Stimulated activated CD8-positive, alpha-beta memory T cell treated with anti-CD3 and anti-CD28 coated beads, Interleukin-4, amount 100 ng/mL, for 24 hours (primary cell): ENCODE measurements around the gene MRPS35.
A peak's percentile ranks its signal among the peaks of the same experiment; 100 is the strongest.

Source experiments
- DNase-seq: peaks from one replicate; pipeline ENCODE4 v3.0.0-alpha.2; 2020; ENCODE audit warnings: low read depth

Gene MRPS35

DNA sequence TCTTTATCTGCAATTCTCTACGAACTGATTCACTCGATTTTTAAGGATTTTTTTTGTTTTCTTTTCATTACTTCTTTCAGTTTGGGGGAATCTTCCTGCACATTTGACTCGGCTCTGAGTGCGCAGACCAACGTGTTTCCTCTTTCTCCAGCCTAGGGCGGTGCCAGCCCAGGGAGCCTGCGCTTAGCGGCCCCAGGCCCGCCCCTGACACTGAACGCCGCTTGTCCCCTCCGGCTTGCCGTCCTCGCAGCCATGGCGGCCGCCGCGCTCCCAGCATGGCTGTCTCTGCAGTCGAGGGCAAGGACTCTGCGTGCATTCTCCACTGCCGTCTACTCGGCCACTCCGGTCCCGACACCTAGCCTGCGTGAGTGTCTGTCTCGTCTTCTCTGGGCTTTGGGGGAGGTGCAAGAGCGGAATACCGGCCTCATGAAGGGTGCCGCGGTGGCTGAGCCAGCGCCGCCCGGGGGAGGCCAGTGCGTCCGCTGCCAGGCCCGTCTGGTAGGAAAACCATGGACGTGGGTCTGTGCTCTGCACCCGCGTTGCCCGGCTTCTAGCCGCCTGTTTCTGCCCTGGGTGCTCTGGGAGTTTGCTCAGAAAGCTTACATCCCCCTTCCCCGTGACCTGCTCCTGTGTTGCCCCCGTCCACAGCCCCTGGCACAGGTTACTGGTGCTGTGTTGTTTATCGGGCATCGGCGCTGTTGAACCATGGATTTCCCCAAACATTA lies at the start of gene MRPS35:
Gene MRPS35 (plus strand): TSS at position 241 of the 725 bp plus-strand sequence. CDS start 12 bp downstream, at position 253.
- DNase-seq = peak; percentile 85

DNA sequence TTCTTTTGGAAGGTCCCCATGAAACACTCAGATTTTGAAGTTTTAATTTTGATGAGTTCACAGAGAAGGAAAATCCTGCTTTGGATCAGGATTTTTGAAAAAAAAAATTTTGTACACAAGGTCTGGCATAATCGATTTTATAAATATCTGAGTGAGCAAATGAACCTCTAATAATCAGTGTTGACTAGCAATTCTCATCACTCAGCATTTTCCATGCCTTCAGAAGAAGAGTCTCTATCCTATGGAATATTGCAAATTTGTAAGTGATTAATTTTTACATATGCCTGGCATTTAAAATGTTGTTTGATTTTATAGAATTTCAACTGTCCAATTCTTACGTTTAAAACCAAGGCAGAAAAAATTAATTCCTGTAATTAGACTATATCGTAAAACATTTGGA lies 44.9 kb upstream of the MRPS35 start:
- DNase-seq = no peak

DNA sequence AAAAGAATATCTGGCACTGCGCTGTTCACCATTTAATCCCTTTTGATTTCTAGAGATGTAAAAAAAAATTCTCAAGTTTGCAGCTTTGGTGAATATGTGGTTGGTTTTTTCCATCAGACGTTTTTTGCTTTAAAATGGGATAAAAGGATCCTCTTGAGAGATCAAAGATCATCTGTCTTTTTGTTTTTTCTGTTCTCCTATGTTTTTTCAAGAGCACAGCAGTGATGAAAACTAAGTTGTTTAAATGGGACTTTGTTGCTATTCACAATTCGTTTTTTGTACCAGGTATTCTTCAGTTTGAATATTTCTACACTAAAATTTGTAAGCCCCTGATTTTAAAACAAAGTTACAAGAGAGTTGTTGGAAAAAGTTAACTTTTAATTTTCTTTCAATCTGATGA lies 44.1 kb upstream of the MRPS35 start:
- DNase-seq = no peak

DNA sequence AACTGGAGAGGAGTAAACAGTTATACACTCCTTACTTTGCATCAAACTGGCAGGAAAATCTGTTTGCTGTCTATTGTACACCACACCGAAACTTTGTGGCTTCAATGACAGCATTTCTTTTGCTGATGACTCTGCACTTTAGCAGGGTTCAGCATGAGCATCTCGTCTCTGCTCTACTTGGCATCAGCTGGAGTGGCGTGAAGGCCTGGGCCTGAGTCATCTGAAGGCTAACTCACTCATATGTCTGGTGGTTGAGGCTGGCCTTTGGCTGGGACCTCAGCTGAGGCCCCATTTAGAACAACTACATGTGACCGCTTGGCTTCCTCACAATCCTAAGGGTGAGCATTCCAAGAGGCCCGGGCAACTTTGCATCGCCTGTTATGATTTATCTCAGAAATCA lies 43.1 kb upstream of the MRPS35 start:
- no peak for DNase-seq

DNA sequence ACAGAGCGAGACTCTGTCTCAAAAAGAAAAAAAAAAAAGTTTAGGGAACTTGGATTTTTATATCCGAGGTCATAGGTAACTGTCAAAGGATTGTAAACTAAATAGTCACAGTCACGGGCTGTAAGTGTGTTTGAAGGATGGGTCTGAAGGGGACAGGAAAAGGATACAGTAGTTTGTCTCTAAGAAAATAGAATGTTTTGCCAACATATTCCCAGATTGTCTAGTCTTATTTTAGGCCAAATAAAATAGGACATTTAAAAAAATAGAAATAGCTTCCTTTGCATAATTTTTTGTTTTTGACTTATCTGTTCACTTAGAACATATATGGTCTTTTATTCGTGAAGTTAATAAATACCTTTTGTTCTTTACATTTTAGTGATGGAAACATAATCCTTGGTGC lies 38.6 kb upstream of the MRPS35 start:
- no peak for DNase-seq

DNA sequence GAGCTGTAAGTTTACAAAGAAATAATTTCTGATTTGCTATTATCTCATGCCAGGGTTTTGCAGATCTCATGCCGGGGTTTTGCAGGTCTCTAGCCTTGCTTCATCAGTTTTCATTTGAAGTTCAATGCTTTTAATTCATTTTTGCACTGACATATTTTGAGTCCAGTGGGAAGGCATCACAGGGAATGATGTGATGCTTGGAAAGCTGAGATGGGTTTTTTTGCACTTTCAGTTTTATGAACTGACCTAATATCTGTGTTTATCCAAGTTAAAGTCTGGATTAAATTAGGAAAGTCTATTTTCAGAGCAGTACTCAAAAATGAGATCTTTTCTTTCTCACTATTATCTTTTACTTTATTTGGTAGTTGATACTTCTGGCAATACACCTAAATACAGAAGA lies 38.0 kb upstream of the MRPS35 start:
- no peak for DNase-seq

DNA sequence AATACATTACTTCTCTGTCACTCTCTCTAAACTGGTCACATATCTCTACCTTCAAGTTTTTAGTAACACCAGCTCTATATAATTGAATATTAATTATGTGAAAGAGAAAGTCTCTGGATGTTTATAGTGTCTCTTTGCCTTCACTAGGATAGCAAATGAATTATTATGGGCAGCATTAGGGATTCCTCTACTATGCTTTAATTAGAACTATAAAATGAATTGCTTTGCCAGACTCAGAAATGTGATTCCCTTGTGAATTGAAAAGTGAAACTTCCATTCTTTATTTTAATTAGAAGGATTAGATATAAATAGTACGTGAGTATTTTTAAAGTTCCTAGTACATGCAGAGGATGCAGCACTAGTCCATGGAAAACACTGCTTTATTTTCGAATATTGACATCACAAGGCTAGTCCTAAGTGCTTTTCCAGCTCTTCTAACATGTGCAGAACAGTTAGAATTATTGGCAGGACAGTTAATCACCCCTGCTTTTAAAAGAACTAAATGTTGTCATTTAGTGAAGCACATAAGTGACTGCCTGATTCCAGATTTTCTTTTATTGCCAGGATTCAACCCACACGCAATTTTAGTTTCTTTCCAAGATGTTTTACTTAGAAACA lies 37.4 kb upstream of the MRPS35 start:
- DNase-seq = no peak

DNA sequence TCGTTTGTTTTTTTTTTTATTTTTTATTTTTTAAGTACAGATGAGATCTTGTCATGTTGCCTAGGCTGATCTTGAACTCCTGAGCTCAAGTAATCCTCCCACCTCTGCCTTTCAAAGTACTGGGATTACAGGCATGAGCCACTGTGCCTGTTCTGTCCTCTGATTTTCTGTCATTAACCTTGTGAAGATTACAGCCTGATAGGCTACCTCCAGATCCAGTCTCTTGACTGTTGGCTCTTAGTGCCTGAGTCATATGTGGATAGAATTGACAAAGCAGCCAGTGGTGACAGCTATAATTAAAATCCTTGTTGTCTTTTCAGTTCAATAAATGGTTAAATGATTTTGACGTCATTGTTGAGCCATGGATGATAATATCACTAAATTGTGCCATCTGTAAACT lies 35.6 kb upstream of the MRPS35 start:
- DNase-seq = no peak

DNA sequence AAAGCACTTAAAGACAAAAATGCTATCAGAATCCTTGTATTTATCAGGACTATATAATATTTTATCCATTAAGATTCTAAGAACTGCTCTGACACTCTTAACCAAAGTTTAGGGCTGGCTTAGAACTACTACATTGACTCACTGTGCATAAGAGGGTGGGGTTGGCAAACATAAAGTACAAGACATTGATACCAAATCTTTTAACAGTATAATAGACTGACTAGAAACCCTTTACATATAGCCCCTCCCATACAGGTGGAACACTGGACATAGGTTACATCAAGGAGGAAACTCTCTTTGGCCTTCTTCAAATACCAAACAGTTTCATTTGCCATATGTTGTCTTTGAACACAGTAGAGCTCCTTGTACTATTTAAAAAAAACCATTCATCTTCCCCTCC lies 30.0 kb upstream of the MRPS35 start:
- DNase-seq = no peak

DNA sequence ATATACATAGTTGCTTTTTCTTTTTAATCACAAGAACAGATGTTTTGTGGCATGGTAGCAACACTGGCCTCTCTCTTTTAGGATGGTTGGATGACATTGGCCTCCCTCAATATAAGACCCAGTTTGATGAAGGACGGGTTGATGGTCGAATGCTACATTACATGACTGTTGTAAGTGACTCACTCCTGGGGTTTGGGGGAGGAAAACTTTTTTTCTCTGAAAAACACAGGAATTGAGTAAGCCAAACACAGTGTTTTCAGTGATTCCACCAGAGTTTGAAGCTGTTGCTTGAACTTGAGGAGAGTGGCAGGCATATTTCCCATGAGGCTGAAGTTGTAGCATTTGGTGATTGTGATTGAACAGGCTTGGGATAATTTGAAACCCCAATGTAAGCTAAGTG lies 28.1 kb upstream of the MRPS35 start:
- DNase-seq = no peak

DNA sequence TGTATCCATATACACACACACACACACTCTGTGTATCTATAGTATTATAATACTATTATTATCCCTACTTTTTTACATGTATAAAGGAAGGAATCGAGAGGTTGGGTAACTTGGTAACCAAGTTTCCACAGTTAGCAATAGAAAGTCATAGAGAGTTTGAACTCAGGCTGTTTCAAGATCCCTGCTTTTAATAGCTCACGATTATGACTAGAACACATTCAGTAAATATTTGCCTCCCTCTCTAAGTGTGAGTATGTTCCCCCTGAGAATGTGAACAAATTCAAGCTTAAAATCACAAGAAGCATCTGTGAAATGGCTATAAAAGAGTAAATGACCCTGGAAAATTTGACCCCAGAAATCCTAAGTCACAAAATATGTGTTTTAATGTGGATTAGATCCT lies 25.4 kb upstream of the MRPS35 start:
- no peak for DNase-seq

DNA sequence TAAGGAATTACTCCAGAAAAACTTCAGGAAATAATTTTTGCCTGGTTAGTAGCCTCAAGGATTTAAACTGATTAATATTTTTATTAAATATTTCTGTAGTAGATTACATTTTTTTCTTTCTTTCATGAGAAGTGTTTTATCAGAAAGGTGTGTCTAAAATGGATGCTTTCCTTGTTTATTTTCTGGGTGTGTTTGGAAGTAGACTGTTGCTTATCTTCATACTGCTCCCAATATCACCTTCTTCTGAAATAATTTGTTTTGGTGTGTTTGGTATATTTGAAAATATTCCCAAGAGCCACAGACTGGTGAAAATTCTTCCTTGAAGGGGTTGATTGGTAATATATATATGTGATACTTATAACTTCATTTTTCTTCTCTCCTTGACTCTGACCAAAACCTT lies 24.5 kb upstream of the MRPS35 start:
- DNase-seq = no peak

DNA sequence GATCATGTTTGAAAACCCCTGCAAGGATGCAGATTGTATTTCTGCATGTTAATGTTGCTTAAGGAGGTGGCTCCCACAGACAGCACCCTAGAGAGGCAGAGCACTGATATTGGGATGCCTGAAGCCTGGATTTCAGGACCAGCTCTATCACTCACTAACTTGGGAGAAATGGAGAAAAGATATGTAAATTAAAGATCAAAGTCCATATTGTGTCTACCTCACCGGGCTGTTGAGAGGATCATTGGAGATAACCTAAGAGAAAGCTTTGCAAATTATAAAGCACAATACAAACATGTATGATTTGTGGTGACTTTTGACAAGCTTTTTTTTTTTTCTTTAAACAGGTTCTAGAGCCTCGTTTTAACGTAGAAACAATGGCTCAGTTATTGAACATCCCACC lies 22.0 kb upstream of the MRPS35 start:
- DNase-seq = no peak

DNA sequence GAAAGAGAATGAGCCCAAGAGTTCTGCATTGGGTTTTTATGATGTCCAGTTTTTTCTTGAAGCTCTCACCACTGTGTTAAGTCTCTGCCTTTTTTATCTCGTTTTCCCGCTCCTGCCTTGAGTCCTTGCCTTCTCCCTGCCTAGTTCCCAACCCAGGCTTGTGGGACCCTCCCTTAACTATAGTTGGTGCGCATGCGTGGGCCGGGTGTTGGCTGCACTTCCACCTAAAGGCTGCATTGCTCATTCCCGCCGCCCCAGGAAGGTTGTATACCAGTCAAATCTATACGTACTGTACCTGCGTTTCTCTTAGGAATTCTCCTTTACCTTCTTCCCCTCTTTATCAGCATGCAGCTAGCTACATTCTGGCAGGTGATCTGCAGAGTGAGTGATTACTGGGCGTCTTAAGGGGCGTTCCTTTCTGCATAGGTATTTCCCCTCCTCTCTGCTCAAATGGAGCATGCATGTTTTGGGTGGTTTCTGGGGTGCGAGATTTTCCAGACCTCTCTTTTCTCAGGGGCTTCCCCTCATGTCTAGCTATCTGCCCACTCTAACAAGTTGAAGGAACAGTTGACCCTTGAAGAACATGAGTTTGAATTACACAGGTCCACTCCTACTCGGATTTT lies 21.0 kb upstream of the MRPS35 start:
- no peak for DNase-seq

DNA sequence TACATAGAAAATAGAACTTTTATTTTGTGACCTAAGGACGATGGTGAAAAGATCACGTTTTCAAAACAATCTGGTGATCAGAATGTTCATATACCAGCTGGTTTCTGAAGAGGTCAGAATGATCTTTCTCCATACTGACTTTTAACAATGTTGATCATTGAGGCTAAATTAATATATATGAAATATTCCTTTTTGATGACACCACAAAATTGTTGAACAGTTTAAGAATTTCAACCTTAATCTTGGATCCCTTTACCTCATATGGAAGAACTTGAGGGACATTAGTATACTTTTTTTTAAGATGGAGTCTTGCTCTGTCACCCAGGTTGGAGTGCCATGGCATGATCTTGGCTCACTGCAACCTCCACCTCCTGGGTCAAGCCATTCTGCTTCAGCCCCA lies 17.2 kb upstream of the MRPS35 start:
- DNase-seq = no peak

DNA sequence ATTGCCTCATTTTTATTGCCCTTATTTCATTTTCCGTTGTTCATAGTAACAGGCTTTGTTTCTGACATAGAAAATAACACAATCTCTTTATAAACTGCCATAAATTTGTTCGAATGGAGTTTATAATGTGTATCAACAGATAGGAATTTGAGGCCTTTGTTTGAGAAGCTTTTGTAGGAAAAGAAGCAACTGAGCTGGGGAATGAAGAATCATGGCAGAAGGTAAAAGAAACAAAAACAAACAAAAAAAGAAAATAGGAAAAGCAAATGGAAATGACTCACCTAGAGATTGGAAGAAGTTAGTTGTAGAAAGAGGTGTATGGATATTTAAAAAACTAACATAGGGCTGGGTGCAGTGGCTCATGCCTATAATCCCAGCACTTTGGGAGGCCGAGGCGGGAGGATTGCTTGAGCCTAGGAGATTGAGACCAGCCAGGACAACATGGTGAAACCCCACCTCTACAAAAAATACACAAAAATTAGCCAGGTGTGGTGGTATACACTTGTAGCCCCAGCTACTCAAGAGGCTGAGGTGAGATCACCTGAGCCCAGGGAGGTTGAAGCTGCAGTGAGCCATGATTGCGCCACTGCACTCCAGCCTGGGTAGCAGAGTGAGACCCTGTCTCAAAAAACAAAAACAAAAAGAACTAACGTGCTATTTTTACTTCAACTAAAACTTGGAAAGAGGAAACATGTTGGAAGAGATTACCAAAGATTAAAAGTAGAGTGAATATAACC lies 14.9 kb upstream of the MRPS35 start:
- no peak for DNase-seq

DNA sequence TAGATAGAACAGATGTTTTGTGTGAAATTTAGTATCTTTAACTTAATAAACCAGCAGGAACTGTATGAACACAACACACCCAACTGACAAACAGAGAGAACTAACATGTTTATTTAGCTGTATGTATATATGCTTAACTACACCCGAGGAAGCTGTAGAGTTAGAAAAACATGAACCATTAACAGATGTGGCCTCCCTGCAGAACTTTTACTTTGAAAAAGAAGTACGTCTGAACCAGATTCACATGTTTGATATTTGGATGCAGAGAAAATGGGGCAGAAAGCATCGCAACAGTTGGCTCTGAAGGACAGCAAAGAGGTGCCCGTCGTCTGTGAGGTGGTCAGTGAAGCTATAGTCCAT lies 14.4 kb upstream of the MRPS35 start, which contains the start of gene REP15:
Gene REP15 (plus strand): TSS at position 155 of the 360 bp plus-strand sequence. CDS start 116 bp downstream, at position 271.
- no peak for DNase-seq

DNA sequence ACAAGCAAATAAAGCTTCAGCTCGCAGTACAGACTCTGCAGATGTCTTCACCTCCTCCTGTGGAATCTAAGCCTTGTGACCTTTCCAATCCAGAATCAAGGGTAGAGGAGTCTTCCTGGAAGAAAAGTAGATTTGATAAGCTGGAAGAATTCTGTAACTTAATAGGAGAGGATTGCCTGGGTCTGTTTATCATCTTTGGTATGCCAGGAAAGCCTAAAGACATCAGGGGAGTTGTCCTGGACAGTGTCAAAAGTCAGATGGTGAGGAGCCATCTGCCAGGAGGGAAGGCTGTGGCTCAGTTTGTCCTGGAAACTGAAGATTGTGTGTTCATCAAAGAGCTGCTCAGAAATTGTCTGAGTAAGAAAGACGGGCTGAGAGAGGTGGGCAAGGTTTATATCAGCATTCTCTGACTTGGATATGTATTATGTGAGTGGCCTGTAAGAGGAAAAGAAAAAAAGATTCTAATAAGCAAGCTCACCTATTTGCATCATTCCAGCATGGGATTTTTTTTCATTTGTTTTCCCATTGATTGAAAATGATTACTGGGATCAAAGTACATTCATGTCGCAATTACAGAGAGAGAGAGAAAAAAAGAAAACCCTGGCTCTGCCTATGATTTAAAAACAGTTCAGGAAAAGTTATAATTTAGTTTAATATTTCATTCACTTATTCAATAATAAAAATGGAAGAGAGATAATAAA lies 13.6 kb upstream of the MRPS35 start:
- DNase-seq = no peak

DNA sequence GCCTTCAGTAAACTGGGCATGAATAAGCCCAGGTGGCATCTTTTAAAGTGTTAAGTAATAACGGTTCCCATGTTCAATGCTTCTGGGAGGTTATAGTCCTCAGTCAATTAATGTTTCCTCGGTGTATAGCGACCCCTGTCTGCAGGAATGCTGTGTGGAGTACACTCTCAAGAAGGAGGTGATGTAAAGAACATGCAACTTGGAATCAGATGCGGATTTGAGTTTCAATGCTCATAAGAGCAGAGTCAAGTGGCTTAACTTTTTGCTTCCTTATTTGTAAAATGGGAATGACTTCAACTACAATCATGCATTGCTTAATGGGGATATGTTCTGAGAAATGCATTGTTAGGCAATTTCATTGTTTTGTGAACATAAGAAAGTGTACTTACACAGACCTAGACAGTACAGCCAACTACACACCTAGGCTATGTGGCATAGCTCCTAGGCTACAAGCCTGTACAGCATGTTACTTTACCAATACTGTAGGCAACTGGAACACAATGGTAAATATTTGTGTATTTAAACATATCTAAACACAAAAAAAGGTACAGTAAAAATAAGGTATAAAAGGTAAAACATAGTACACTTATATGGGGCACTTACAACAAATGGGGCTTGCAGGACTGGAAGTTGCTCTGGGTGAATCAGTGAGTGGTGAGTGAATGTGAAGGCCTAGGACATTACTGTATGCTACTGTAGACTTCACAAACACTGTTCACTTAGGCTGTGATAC lies 6.7 kb upstream of the MRPS35 start:
- peak; percentile 55 for DNase-seq

DNA sequence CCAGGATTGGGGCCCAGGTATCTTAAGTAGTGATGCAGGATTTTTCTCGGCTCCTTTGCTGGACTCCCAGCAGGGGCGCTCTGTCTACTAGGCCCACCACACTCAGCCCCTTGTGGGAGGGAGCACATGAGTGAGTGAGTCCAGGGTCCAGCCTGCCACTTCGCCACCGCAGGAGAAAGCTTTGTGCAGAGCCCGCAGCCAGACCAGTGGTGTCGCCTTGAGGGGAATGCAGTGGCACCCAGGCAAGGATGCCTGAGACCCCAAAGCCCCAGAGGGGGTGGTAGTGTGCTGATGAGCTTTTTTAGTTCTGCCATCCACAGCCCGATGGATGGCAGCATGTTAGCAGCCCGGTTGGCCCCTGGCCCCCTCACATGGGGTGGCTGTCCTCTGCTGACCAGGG lies 5.4 kb upstream of the MRPS35 start:
- no peak for DNase-seq

DNA sequence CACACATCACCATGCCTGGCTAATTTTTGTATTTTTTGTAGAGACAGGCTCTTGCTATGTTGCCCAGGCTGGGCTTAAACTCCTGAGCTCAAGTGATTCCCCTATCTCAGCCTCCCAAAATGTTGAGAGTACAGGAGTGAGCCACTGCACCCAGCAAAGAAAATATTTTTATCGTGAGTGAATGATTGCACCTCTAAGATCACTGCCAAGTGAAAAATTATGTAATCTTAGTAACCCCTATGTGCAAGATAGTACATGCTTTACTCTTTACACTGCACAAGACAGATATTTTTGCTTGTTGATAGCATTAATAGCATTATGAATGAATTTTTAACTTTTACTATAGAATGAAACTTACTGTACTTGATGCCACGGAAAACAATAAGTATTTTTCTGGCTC lies 3.4 kb upstream of the MRPS35 start:
- no peak for DNase-seq
